IMR-90 (cell line): Measurements from ENCODE around the gene ZKSCAN7. TPM values are rescaled to one million over a fixed set of nuclear protein-coding genes. Genes with fewer than 3 reads are reported as not detected.
"Not testable (repeated sequence)": the region's sequence is repeated elsewhere in the genome, so short reads cannot be mapped to it uniquely, and the experiment has no call there.

Source experiments
- ATAC-seq: fragments of 200-7000 bp; cut with Tn5 transposase; 2 replicates; pipeline ENCODE4 v1.9.1; 2020; ENCODE audit warnings: low read depth, mild to moderate bottlenecking, moderate library complexity
- BruUV-seq: library from RNA; stranded (reverse); fragments of 400-500 nt; replicated peaks from 2 replicates; lab custom pipeline; 2021; lab: Mats Ljungman, UMichigan
- CTCF ChIA-PET: fragments of 300-600 bp; formaldehyde crosslinking; extraction: SDS; loops from one replicate; lab custom pipeline; 2021; ENCODE audit warnings: antibody characterized with exemption; lab: Yijun Ruan, JAX
- POLR2A ChIA-PET: fragments of 300-600 bp; sonication (Branson Sonifier 250); formaldehyde crosslinking; loops from one replicate; lab custom pipeline; 2022; ENCODE audit warnings: antibody characterized with exemption; ENCODE audit not compliant: unreplicated experiment; lab: Charles Lee
- DNase-seq: peaks from one replicate; pipeline ENCODE4 v3.0.0; 2013
- H2AFZ ChIP-seq: replicated peaks from 2 replicates; pipeline ENCODE3; 2013; ENCODE audit warnings: low read length, mild to moderate bottlenecking; ENCODE audit not compliant: poor library complexity
- H2AK5ac ChIP-seq: 2 replicates; pipeline ENCODE4 v1.6.1; 2013; ENCODE audit warnings: low read depth, low read length, inconsistent platforms
- H2AK9ac ChIP-seq: replicated peaks from 2 replicates; pipeline ENCODE3; 2013; ENCODE audit warnings: mild to moderate bottlenecking, low read depth, low read length, moderate library complexity; ENCODE audit not compliant: poor library complexity
- H2BK120ac ChIP-seq: 2 replicates; pipeline ENCODE4 v1.6.1; 2013; ENCODE audit warnings: low read depth, low read length, inconsistent platforms
- H2BK15ac ChIP-seq: 3 replicates; pipeline ENCODE4 v1.6.1; 2013; ENCODE audit warnings: low read depth, low read length, inconsistent platforms
- H2BK20ac ChIP-seq: 2 replicates; pipeline ENCODE4 v1.6.1; 2013; ENCODE audit warnings: low read depth, mild to moderate bottlenecking, inconsistent platforms, low read length, moderate library complexity
- H2BK5ac ChIP-seq: 2 replicates; pipeline ENCODE4 v1.6.1; 2013; ENCODE audit warnings: mild to moderate bottlenecking, low read depth, low read length, inconsistent platforms; ENCODE audit not compliant: poor library complexity, severe bottlenecking
- H3K14ac ChIP-seq: replicated peaks from 2 replicates; pipeline ENCODE4 v1.6.1; 2013; ENCODE audit warnings: low read depth, low read length, inconsistent platforms
- H3K18ac ChIP-seq: 2 replicates; pipeline ENCODE4 v1.6.1; 2013; ENCODE audit warnings: low read depth, low read length, control low read depth
- H3K23ac ChIP-seq: 2 replicates; pipeline ENCODE4 v1.6.1; 2013; ENCODE audit warnings: low read depth, low read length, inconsistent platforms
- H3K27ac ChIP-seq: 2 replicates; pipeline ENCODE4 v1.5.1; 2013; ENCODE audit warnings: mild to moderate bottlenecking, control low read depth, low read length; ENCODE audit not compliant: insufficient read depth
- H3K27me3 ChIP-seq: 2 replicates; pipeline ENCODE4 v1.6.1; 2013; ENCODE audit warnings: low read length; ENCODE audit not compliant: control insufficient read depth, insufficient read depth
- H3K36me3 ChIP-seq: 2 replicates; pipeline ENCODE4 v1.6.1; 2013; ENCODE audit warnings: low read length, mixed read lengths; ENCODE audit not compliant: control insufficient read depth, insufficient read depth
- H3K4ac ChIP-seq: 2 replicates; pipeline ENCODE4 v1.6.1; 2013; ENCODE audit warnings: low read depth, low read length, inconsistent platforms
- H3K4me1 ChIP-seq: 2 replicates; pipeline ENCODE4 v1.6.1; 2013; ENCODE audit warnings: low read length, mixed read lengths; ENCODE audit not compliant: control insufficient read depth, insufficient read depth
- H3K4me2 ChIP-seq: 2 replicates; pipeline ENCODE4 v1.6.1; 2013; ENCODE audit warnings: low read depth, mild to moderate bottlenecking, control low read depth, low read length, moderate library complexity
- H3K4me3 ChIP-seq: 2 replicates; pipeline ENCODE4 v1.5.1; 2013; ENCODE audit warnings: low read depth, mild to moderate bottlenecking, control low read depth, low read length, moderate library complexity; ENCODE audit not compliant: insufficient read depth
- H3K56ac ChIP-seq: 2 replicates; pipeline ENCODE4 v1.6.1; 2013; ENCODE audit warnings: low read length, inconsistent platforms; ENCODE audit not compliant: insufficient read depth; ENCODE audit errors: extremely low read depth
- H3K79me1 ChIP-seq, 2 experiments: 2 replicates each; pipeline ENCODE4 v1.6.1; 2013; ENCODE audit warnings: low read length in 2 of 2, inconsistent platforms in 1 of 2, low read depth in 1 of 2
- H3K9ac ChIP-seq: 2 replicates; pipeline ENCODE4 v1.6.1; 2013; ENCODE audit warnings: low read depth, low read length, control low read depth
- H3K9me1 ChIP-seq: 2 replicates; pipeline ENCODE4 v1.6.1; 2013; ENCODE audit warnings: low read length, inconsistent platforms; ENCODE audit not compliant: insufficient read depth
- H3K9me3 ChIP-seq: 2 replicates; pipeline ENCODE4 v1.6.1; 2013; ENCODE audit warnings: low read length; ENCODE audit not compliant: control insufficient read depth, insufficient read depth
- H4K20me1 ChIP-seq: 2 replicates; pipeline ENCODE4 v1.6.1; 2013; ENCODE audit warnings: low read length, inconsistent platforms; ENCODE audit not compliant: insufficient read depth
- H4K5ac ChIP-seq: 2 replicates; pipeline ENCODE4 v1.6.1; 2013; ENCODE audit warnings: mild to moderate bottlenecking, low read depth, low read length, control low read depth
- H4K8ac ChIP-seq, 2 experiments: 2 replicates each; pipeline ENCODE4 v1.6.1; 2013; ENCODE audit warnings: low read depth in 2 of 2, low read length in 2 of 2, control low read depth in 1 of 2, inconsistent platforms in 1 of 2
- H4K91ac ChIP-seq: 2 replicates; pipeline ENCODE4 v1.6.1; 2013; ENCODE audit warnings: low read depth, low read length, inconsistent platforms; ENCODE audit not compliant: insufficient read depth
- whole genome bisulfite sequencing, 2 experiments: methylation state at CpG; one replicate each; pipeline versions ENCODE4 v1.1.5 to v1.1.7; 2013; ENCODE audit warnings: missing lambda C conversion rate in 2 of 2; ENCODE audit not compliant: insufficient read length in 1 of 2; ENCODE audit errors: extremely low coverage in 2 of 2; 5-methylcytosine and 5-hydroxymethylcytosine counted together
- dilution Hi-C: fragments of 300-500 bp; cut with HindIII; formaldehyde crosslinking; loops from one replicate; pipeline ENCODE4 v1.14.3; 2018; ENCODE audit warnings: low sequenced_read_pairs; ENCODE audit not compliant: unreplicated experiment
- in situ Hi-C: fragments of 300-500 bp; cut with MboI; formaldehyde crosslinking; loops from 3 replicates; pipeline ENCODE4 v1.14.3; 2019; ENCODE audit warnings: low sequenced_read_pairs, inconsistent platforms, mixed read lengths
- intact Hi-C: fragments of 100-400 bp; cut with micrococcal nuclease; formaldehyde crosslinking; loops from 2 replicates; pipeline ENCODE4 v1.10.0; 2022
- polyA plus RNA-seq, 3 experiments: library from polyadenylated mRNA; depleted of rRNA; stranded (reverse); fragments of >200 nt; gene quantifications; 2 replicates each; pipeline ENCODE4 v1.2.3, GENCODE V29; 2012; ENCODE audit warnings: low replicate concordance in 1 of 3
- total RNA-seq: library from RNA; depleted of rRNA; stranded (reverse); fragments of >200 nt; gene quantifications from 2 replicates; pipeline ENCODE4 v1.2.3, GENCODE V29; 2012

The ZKSCAN7 gene
- total and polyA plus RNA-seq, 2 of the 4 experiments (the other 2 are of a cell fraction), result 2.6 to 4.7 TPM

DNA sequence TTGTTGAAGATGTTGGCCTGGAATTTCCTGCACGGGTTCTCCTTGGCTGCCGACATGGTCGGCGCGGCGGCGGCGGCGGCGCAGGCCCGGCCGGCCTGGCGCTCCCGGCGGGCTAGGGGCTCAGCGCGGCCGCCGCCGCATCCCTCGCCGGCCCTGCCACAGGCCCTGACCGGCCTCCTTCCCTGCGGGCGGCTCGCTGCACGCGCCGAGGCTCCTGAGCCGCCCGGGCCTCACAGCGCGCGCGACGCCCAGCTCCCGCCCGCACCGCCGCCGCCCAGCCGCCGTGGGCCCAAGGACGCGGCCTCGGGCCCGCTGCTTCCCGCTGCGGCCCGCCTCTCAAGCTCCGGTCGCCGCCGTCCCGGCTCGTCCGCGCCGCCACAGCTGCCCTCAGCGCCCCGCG, 26.0 kb downstream of the ZKSCAN7 start:
- H3K56ac ChIP-seq, H4K20me1 ChIP-seq, dilution Hi-C loops, H3K23ac ChIP-seq, H2BK20ac ChIP-seq, BruUV-seq, CTCF ChIA-PET, ATAC-seq, H3K18ac ChIP-seq, H3K27ac ChIP-seq, DNase-seq, H2BK120ac ChIP-seq, H4K91ac ChIP-seq, H3K4me1 ChIP-seq, H3K79me1 ChIP-seq, H3K14ac ChIP-seq, H2AK5ac ChIP-seq, H3K4me2 ChIP-seq, intact Hi-C loops, H3K9me1 ChIP-seq, H3K27me3 ChIP-seq, H2AFZ ChIP-seq, H3K4ac ChIP-seq, in situ Hi-C loops, H2BK15ac ChIP-seq, H3K36me3 ChIP-seq, POLR2A ChIA-PET, H4K5ac ChIP-seq, H3K4me3 ChIP-seq, H2AK9ac ChIP-seq, H3K9ac ChIP-seq, H2BK5ac ChIP-seq, H3K9me3 ChIP-seq, H4K8ac ChIP-seq: not testable (repeated sequence)
- 37% methylated on average over 25 of the region's 62 CpGs; no CpG with 5 or more reads in 1 of the 2 experiments for WGBS, 2 experiments
